ENCODE measurements around the gene NAALADL2. TPM values are rescaled to one million over a fixed set of nuclear protein-coding genes. Genes with fewer than 3 reads are reported as not detected.

Gene NAALADL2
- total and polyA plus RNA-seq, 9 of the 15 experiments (the other 6 are each of a cell fraction or from before 2014, with no cell fraction given) = 0.29 to 1.1 (median 0.79) TPM; not detected in 1

GRCh38 chr3:175155172-175155571 lies 296.0 kb downstream of the NAALADL2 start:
- no peak overlapping the region for H3K4me2 ChIP-seq (ENCODE audit: insufficient read depth, low read length)
- H3K9ac ChIP-seq (ENCODE audit: insufficient read depth in 1 of 2, low read depth in 2 of 2, low read length in 2 of 2) = no peak overlapping the region
- DNase-seq (ENCODE audit: extremely low read depth in 1 of 4, low spot score in 3 of 4) (no peak), FAIRE-seq (no peak), ATAC-seq (no peak)
- H3K36me3 ChIP-seq (ENCODE audit: control insufficient read depth, insufficient read depth, low read length) = no peaks in the 10 kb centered on the region
- BruUV-seq (replicated peaks) = no TSS peak
- TF ChIP-seq TCF3 (CRISPR knock-in tag; IDR thresholded peaks at IDR 0.05) (no peak), HIVEP1 (CRISPR knock-in tag; IDR thresholded peaks at IDR 0.05) (no peak), NR1H2 (CRISPR knock-in tag; IDR thresholded peaks at IDR 0.05) (no peak), ZZZ3 (IDR thresholded peaks at IDR 0.05) (no peak), SIN3A (IDR thresholded peaks at IDR 0.05; ENCODE audit: borderline replicate concordance in 2 of 2, control insufficient read depth in 1 of 2, low read depth in 2 of 2, low read length in 2 of 2) (no peak)
- TF ChIP-seq, protein P1, sequence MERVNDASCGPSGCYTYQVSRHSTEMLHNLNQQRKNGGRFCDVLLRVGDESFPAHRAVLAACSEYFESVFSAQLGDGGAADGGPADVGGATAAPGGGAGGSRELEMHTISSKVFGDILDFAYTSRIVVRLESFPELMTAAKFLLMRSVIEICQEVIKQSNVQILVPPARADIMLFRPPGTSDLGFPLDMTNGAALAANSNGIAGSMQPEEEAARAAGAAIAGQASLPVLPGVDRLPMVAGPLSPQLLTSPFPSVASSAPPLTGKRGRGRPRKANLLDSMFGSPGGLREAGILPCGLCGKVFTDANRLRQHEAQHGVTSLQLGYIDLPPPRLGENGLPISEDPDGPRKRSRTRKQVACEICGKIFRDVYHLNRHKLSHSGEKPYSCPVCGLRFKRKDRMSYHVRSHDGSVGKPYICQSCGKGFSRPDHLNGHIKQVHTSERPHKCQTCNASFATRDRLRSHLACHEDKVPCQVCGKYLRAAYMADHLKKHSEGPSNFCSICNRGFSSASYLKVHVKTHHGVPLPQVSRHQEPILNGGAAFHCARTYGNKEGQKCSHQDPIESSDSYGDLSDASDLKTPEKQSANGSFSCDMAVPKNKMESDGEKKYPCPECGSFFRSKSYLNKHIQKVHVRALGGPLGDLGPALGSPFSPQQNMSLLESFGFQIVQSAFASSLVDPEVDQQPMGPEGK (CRISPR knock-in tag; IDR thresholded peaks at IDR 0.05; ENCODE audit: borderline replicate concordance) = no peak
- no peaks in the 10 kb centered on the region for H3K27me3 ChIP-seq (ENCODE audit: control insufficient read depth in 2 of 2, insufficient read depth in 2 of 2, low read length in 2 of 2)
- no peaks in the 10 kb centered on the region for H4K20me1 ChIP-seq (replicated peaks; ENCODE audit: control insufficient read depth, insufficient read depth, low read length)
- no peak overlapping the region for H3K27ac ChIP-seq (ENCODE audit: extremely low read depth, low read depth, low read length)
- CTCF ChIA-PET (ENCODE audit: low intra/inter-chr PET ratio) = no interaction called here
- no peaks in the 10 kb centered on the region; the same call in 1 of the 2 replicates for H3K9me3 ChIP-seq (replicated peaks; ENCODE audit: control insufficient read depth, insufficient read depth, low read depth, low read length)
- H3K9me1 ChIP-seq (ENCODE audit: control insufficient read depth, insufficient read depth, low read length) = no peaks in the 10 kb centered on the region
- no peak overlapping the region for H3K4me3 ChIP-seq
- WGBS (ENCODE audit: insufficient coverage, low coverage, missing lambda C conversion rate) = 7% methylated on average over 2 of the region's 2 CpGs
- POLR2A ChIA-PET = interaction anchor here (0.7 kb wide), 1 partner anchor 1787 kb away, joined by 3 read pairs; no protein-coding TSS in a partner anchor
- intact Hi-C loops (cut with micrococcal nuclease) = no loop called here
- H3K79me2 ChIP-seq (ENCODE audit: control insufficient read depth, insufficient read depth, low read length) = no peaks in the 10 kb centered on the region
- H3K4me1 ChIP-seq (replicated peaks in 1 of 2; ENCODE audit: control insufficient read depth in 2 of 2, insufficient read depth in 2 of 2, low read length in 2 of 2) = no peaks in the 10 kb centered on the region
- H2AFZ ChIP-seq (ENCODE audit: low read depth, low read length) = no peak overlapping the region
- in situ Hi-C loops (cut with MboI) = no loop called here
